Liver (tissue), 3 donors: ENCODE measurements around the gene TAS1R1.

Experiments used
- RAD21 ChIP-seq, 2 donors: IDR thresholded peaks; 2 replicates each; pipeline ENCODE4 v1.6.1; 2016; ENCODE audit warnings: antibody characterized with exemption in 2 of 2, mild to moderate bottlenecking in 2 of 2
- TAF1 ChIP-seq: conservative IDR thresholded peaks from 2 replicates; pipeline ENCODE4 v1.6.1; 2016; ENCODE audit warnings: antibody characterized with exemption, mild to moderate bottlenecking
- YY1 ChIP-seq: IDR thresholded peaks from 2 replicates; pipeline ENCODE4 v1.6.1; 2016; ENCODE audit warnings: antibody characterized with exemption, mild to moderate bottlenecking
- TF ChIP-seq, protein P1 (sequence below): fragments of 150-350 bp; IDR thresholded peaks from 2 replicates; pipeline ENCODE4 v1.5.1; 2017; ENCODE audit warnings: improper control_type of control experiment, low read depth, low read length; ENCODE audit not compliant: missing input control
- TF ChIP-seq, protein P2 (sequence below): IDR thresholded peaks from 2 replicates; pipeline ENCODE4 v1.6.1; 2016; ENCODE audit warnings: antibody characterized with exemption
- donor health status: healthy.
- donor health status: healthy.

DNA sequence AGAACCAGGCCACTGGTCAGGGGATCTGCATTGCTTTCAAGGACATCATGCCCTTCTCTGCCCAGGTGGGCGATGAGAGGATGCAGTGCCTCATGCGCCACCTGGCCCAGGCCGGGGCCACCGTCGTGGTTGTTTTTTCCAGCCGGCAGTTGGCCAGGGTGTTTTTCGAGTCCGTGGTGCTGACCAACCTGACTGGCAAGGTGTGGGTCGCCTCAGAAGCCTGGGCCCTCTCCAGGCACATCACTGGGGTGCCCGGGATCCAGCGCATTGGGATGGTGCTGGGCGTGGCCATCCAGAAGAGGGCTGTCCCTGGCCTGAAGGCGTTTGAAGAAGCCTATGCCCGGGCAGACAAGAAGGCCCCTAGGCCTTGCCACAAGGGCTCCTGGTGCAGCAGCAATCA lies 19.7 kb downstream of the TAS1R1 start:
- TF ChIP-seq, protein P1, sequence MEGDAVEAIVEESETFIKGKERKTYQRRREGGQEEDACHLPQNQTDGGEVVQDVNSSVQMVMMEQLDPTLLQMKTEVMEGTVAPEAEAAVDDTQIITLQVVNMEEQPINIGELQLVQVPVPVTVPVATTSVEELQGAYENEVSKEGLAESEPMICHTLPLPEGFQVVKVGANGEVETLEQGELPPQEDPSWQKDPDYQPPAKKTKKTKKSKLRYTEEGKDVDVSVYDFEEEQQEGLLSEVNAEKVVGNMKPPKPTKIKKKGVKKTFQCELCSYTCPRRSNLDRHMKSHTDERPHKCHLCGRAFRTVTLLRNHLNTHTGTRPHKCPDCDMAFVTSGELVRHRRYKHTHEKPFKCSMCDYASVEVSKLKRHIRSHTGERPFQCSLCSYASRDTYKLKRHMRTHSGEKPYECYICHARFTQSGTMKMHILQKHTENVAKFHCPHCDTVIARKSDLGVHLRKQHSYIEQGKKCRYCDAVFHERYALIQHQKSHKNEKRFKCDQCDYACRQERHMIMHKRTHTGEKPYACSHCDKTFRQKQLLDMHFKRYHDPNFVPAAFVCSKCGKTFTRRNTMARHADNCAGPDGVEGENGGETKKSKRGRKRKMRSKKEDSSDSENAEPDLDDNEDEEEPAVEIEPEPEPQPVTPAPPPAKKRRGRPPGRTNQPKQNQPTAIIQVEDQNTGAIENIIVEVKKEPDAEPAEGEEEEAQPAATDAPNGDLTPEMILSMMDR = no peak
- TF ChIP-seq, protein P2, sequence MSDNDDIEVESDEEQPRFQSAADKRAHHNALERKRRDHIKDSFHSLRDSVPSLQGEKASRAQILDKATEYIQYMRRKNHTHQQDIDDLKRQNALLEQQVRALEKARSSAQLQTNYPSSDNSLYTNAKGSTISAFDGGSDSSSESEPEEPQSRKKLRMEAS = no peak
- TF ChIP-seq YY1 (no peak), TAF1 (no peak), RAD21 (IDR thresholded peaks at IDR 0.05) (no peak)
